ENCODE measurements around the gene DNAH12. TPM values are rescaled to one million over a fixed set of nuclear protein-coding genes. Genes with fewer than 3 reads are reported as not detected.
"Not testable (repeated sequence)": the region's sequence is repeated elsewhere in the genome, so short reads cannot be mapped to it uniquely, and the experiment has no call there.

Gene DNAH12
- total RNA-seq, 4 donors from 2014 or later = 0.02 to 0.04 TPM; not detected in 2

- H3K9me3 ChIP-seq = no peaks in the 10 kb centered on the region
- H3K4me3 ChIP-seq = no peak overlapping the region
- in situ Hi-C loops (cut with MboI; ENCODE audit: low sequenced_read_pairs in 4 of 4) (no loop called here), intact Hi-C loops (cut with DNase I; ENCODE audit: low total_unique reads) (no loop called here)
- no peaks in the 10 kb centered on the region for H3K4me1 ChIP-seq
- no peak overlapping the region for H3K27ac ChIP-seq
- H3K36me3 ChIP-seq = no peaks in the 10 kb centered on the region
- TF ChIP-seq POLR2A (IDR thresholded peaks at IDR 0.05) = no peak
- TF ChIP-seq, protein P1, sequence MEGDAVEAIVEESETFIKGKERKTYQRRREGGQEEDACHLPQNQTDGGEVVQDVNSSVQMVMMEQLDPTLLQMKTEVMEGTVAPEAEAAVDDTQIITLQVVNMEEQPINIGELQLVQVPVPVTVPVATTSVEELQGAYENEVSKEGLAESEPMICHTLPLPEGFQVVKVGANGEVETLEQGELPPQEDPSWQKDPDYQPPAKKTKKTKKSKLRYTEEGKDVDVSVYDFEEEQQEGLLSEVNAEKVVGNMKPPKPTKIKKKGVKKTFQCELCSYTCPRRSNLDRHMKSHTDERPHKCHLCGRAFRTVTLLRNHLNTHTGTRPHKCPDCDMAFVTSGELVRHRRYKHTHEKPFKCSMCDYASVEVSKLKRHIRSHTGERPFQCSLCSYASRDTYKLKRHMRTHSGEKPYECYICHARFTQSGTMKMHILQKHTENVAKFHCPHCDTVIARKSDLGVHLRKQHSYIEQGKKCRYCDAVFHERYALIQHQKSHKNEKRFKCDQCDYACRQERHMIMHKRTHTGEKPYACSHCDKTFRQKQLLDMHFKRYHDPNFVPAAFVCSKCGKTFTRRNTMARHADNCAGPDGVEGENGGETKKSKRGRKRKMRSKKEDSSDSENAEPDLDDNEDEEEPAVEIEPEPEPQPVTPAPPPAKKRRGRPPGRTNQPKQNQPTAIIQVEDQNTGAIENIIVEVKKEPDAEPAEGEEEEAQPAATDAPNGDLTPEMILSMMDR (IDR thresholded peaks at IDR 0.05 in 4 of 5, conservative IDR thresholded peaks at IDR 0.05 in 1 of 5) = no peak
- no peaks in the 10 kb centered on the region for H3K27me3 ChIP-seq
- no peak for ATAC-seq
- no peak for DNase-seq
Measured at GRCh38 chr3:57464011-57464410, 80.1 kb downstream of the DNAH12 start.

- intact Hi-C loops (cut with DNase I; ENCODE audit: low total_unique reads) = no loop called here
- H3K36me3 ChIP-seq = no peaks in the 10 kb centered on the region
- in situ Hi-C loops (cut with MboI; ENCODE audit: low sequenced_read_pairs in 4 of 4) = no loop called here
- DNase-seq (no peak), ATAC-seq (no peak)
- no peaks in the 10 kb centered on the region for H3K9me3 ChIP-seq
- H3K4me1 ChIP-seq = peaks cover 0 to 4% of the 10 kb centered on the region in 2 donors
- no peak overlapping the region for H3K4me3 ChIP-seq
- no peak for TF ChIP-seq POLR2A (IDR thresholded peaks at IDR 0.05)
- TF ChIP-seq, protein P1 (IDR thresholded peaks at IDR 0.05 in 4 of 5, conservative IDR thresholded peaks at IDR 0.05 in 1 of 5) = no peak
- no peak overlapping the region for H3K27ac ChIP-seq
- H3K27me3 ChIP-seq = no peaks in the 10 kb centered on the region
Measured at GRCh38 chr3:57451150-57451846, 92.8 kb downstream of the DNAH12 start.

DNA sequence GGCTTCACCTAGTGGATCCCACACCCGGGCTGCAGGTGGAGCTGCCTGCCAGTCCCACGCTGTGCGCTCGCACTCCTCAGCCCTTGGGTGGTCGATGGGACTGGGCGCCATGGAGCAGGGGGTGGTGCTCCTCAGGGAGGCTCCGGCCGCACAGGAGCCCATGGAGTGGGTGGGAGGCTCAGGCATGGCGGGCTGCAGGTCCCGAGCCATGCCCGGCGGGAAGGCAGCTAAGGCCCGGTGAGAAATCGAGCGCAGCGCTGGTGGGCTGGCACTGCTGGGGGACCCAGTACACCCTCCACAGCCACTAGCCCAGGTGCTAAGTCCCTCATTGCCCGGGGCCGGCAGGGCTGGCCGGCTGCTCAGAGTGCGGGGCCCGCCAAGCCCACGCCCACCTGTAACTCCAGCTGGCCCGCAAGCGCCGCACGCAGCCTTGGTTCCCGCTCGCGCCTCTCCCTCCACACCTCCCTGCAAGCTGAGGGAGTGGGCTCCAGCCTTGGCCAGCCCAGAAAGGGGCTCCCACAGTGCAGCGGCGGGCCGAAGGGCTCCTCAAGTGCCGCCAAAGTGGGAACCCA, 94.8 kb downstream of the DNAH12 start:
- H3K27ac ChIP-seq; ATAC-seq; H3K27me3 ChIP-seq; DNase-seq; H3K9me3 ChIP-seq; H3K36me3 ChIP-seq; intact Hi-C loops (cut with DNase I; ENCODE audit: low total_unique reads); H3K4me3 ChIP-seq; H3K4me1 ChIP-seq: not testable (repeated sequence)
- in situ Hi-C loops (cut with MboI; ENCODE audit: low sequenced_read_pairs in 4 of 4) = loop anchor here in 1 of 4 donors (25.0 kb wide), 1 partner anchor 287 kb away; the partner anchor contains the start of gene IL17RD

GRCh38 chr3:57448489-57448888, 95.7 kb downstream of the DNAH12 start:
- H3K4me1 ChIP-seq; H3K27me3 ChIP-seq; intact Hi-C loops (cut with DNase I; ENCODE audit: low total_unique reads); ATAC-seq; H3K27ac ChIP-seq; H3K36me3 ChIP-seq; H3K4me3 ChIP-seq; DNase-seq; H3K9me3 ChIP-seq: not testable (repeated sequence)
- in situ Hi-C loops (cut with MboI; ENCODE audit: low sequenced_read_pairs in 4 of 4) = loop anchor here in 1 of 4 donors (25.0 kb wide), 1 partner anchor 286 kb away; the partner anchor contains the start of gene IL17RD

DNA sequence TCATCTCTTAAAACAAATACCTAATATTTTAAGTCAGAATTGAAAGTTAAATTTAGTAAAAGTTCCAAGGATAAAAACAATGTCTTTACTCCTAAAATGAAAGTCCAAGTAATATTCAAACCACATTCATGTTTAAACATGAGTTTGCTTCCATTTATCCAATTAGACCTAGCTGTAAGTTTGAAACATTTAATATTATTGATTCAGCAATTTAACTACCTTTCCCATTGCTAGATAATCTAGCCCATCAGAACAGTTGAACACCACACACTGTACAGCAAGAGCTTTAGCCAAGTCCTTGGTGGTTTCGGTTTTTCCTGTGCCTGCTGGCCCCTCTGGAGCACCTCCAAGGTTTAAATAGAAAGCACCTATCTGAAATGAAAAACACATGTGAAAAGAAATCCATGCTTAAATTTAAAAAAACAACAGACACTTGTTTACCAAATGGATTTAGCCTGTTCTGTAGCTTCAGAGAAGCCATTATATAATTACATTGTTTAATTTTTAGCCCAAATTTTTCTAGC, 97.8 kb downstream of the DNAH12 start:
- Histone ChIP-seq H3K4me3 (no peak overlapping the region), H3K36me3 (no peaks in the 10 kb centered on the region), H3K9me3 (no peaks in the 10 kb centered on the region), H3K27me3 (no peaks in the 10 kb centered on the region), H3K4me1 (peaks cover 0 to 4% of the 10 kb centered on the region in 2 donors), H3K27ac (no peak overlapping the region)
- DNase-seq (no peak), ATAC-seq (no peak)
- no peak for TF ChIP-seq POLR2A (IDR thresholded peaks at IDR 0.05)
- TF ChIP-seq, protein P1 (IDR thresholded peaks at IDR 0.05 in 4 of 5, conservative IDR thresholded peaks at IDR 0.05 in 1 of 5) = no peak
- in situ Hi-C loops (cut with MboI; ENCODE audit: low sequenced_read_pairs in 4 of 4) = loop anchor here in 1 of 4 donors (25.0 kb wide), 1 partner anchor 284 kb away; the partner anchor contains the start of gene IL17RD
- intact Hi-C loops (cut with DNase I; ENCODE audit: low total_unique reads) = no loop called here
